Activated naive CD8-positive, alpha-beta T cell treated with anti-CD3 and anti-CD28 coated beads, Interleukin-2, amount 50 U/mL, for 24 hours (primary cell): Measurements from ENCODE around the gene CIDEC.

Source experiments
- ATAC-seq: fragments of 150-1000 bp; cut with Tn5 transposase; one replicate; pipeline ENCODE4 v1.10.0; 2021
- DNase-seq: peaks from one replicate; pipeline ENCODE4 v3.0.0; 2021
- H3K27ac Mint-ChIP-seq: one replicate; pipeline ENCODE4 v1.8.0; 2021; ENCODE audit warnings: mild to moderate bottlenecking, mixed read lengths
- H3K27me3 Mint-ChIP-seq: one replicate; pipeline ENCODE4 v1.8.0; 2021; ENCODE audit warnings: mixed read lengths
- H3K36me3 Mint-ChIP-seq: one replicate; pipeline ENCODE4 v1.8.0; 2021; ENCODE audit warnings: low read depth, mixed read lengths
- H3K4me1 Mint-ChIP-seq: one replicate; pipeline ENCODE4 v1.8.0; 2021; ENCODE audit warnings: mixed read lengths
- H3K4me3 Mint-ChIP-seq: one replicate; pipeline ENCODE4 v1.8.0; 2021; ENCODE audit warnings: mild to moderate bottlenecking, moderate library complexity, mixed read lengths
- H3K9me3 Mint-ChIP-seq: one replicate; pipeline ENCODE4 v1.8.0; 2021; ENCODE audit warnings: mixed read lengths

Gene CIDEC, protein sequence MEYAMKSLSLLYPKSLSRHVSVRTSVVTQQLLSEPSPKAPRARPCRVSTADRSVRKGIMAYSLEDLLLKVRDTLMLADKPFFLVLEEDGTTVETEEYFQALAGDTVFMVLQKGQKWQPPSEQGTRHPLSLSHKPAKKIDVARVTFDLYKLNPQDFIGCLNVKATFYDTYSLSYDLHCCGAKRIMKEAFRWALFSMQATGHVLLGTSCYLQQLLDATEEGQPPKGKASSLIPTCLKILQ

DNA sequence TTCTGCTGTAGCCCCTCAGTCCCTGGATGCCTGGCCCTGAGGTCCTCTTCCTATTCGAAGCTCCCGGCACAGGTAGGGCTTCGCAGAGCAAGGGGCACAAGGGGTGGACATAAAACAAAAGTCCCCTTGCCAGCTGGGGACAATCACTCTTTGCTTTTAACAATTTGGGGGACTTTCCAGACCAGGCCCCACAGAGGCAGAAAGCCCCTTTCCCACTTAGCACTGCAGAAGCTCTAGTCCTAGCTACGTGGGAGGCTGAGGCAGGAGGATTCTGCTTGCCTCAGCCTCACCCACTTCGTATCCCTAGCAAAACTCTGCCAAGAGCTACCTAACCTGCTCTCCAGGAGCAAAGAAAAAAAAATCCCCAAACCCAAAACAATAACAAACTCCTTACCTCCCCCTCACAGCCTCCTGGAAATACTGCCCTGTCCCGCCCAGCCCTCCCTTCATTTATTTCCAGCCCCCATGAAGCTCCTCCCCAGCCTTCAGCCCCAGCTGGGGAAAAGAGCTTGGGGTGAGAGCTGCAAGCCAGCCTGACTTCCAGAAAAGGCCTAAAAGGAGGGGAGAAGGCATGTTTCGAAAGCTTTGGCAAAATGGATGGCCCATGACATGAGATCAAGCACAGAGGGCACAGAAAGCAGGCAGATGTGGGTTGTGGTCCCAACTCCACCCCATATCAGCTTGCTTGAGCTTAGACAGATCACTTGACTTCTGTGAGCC, at the start of gene CIDEC:
CIDEC (minus strand) TSS at position 424 of the 720 bp plus-strand sequence. CDS start 1,767 bp downstream, outside the sequence.
- Mint-ChIP-seq H3K4me3 (no peak within 1 kb of the TSS), H3K27ac (no peak within 1 kb of the TSS), H3K27me3 (no peaks in the 10 kb centered on the region), H3K9me3 (no peaks in the 10 kb centered on the region), H3K4me1 (no peaks in the 10 kb centered on the region), H3K36me3 (no peaks in the 10 kb centered on the region)
- no peak for ATAC-seq
- DNase-seq = no peak

DNA sequence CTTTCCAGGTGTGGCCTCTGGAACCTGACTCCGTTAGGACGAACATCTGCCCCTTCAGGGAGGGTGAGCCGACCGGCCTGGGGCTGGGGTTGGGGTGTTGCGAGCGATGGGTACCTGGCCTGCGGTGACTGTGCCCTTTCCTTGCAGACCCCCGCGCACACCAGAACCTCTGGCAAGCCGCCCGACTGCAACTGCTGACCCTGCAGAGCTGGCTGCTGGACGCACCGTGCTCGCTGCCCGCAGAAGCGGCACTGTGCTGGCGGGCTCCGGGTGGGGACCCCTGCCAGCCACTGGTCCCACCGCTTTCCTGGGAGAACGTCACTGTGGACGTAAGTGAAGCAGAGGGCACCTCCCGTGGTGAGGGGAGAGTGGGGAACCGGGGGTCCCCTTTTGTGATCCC, 48.1 kb upstream of the CIDEC start:
- Mint-ChIP-seq H3K4me1 (peaks cover 12% of the 10 kb centered on the region), H3K27ac (no peak overlapping the region), H3K4me3 (no peak overlapping the region), H3K36me3 (no peaks in the 10 kb centered on the region), H3K9me3 (no peaks in the 10 kb centered on the region), H3K27me3 (peaks cover 2% of the 10 kb centered on the region)
- DNase-seq = no peak
- ATAC-seq = no peak

DNA sequence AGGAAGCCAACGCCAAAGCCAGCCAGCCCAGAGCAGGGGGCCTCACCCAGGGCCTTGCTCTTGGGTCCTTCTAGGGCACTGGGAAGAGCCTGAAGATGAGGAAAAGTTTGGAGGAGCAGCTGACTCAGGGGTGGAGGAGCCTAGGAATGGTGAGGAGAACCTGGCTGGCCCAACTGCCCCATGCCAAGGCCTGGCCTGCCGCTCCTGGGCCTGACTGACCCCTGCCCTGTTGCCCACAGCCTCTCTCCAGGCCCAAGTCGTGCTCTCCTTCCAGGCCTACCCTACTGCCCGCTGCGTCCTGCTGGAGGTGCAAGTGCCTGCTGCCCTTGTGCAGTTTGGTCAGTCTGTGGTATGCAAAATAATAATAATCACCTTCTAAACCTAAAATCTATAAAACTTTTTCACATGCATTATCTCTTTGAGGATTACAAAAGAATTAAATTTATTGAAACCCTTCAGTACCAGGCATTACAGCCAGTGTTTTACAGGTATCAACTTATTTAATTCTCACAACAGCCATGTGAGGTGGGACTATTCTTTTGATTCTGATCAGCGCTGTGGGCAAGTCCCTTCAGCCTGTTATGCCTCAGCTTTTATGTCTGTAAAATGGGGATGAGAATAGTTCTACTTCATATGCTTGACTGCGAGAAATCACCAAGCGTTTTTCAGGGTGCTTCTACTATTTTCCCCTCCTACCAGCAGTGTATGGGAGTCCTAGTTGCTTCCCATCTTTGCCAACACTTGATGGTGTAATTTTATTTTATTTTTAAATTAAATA, 38.4 kb upstream of the CIDEC start:
- Mint-ChIP-seq H3K4me1 (peaks cover 12% of the 10 kb centered on the region), H3K4me3 (no peak overlapping the region)

DNA sequence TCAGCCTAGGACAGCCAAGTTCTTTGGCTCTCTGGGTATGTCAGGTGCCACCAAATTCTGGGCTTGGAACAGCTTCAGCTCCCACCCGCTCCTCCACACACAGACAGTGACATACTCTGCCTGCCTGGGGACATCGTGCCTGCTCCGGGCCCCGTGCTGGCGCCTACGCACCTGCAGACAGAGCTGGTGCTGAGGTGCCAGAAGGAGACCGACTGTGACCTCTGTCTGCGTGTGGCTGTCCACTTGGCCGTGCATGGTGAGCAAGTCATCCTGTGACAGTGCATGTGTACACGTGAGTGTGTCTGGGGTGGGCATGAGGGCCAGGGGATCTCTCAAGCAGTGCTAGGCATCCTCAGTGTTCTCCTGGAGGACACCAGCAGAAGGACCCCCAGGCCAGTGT, 37.8 kb upstream of the CIDEC start:
- Mint-ChIP-seq H3K27me3 (peaks cover 3% of the 10 kb centered on the region), H3K27ac (no peak overlapping the region), H3K4me3 (no peak overlapping the region), H3K36me3 (no peaks in the 10 kb centered on the region), H3K9me3 (no peaks in the 10 kb centered on the region), H3K4me1 (peaks cover 12% of the 10 kb centered on the region)
- no peak for ATAC-seq
- DNase-seq = no peak

More for the DNA sequence above, 38.4 kb upstream of the CIDEC start:
- no peaks in the 10 kb centered on the region for H3K36me3 Mint-ChIP-seq
- H3K9me3 Mint-ChIP-seq = no peaks in the 10 kb centered on the region
- no peak for DNase-seq
- ATAC-seq = no peak
- peaks cover 2% of the 10 kb centered on the region for H3K27me3 Mint-ChIP-seq
- H3K27ac Mint-ChIP-seq = no peak overlapping the region

DNA sequence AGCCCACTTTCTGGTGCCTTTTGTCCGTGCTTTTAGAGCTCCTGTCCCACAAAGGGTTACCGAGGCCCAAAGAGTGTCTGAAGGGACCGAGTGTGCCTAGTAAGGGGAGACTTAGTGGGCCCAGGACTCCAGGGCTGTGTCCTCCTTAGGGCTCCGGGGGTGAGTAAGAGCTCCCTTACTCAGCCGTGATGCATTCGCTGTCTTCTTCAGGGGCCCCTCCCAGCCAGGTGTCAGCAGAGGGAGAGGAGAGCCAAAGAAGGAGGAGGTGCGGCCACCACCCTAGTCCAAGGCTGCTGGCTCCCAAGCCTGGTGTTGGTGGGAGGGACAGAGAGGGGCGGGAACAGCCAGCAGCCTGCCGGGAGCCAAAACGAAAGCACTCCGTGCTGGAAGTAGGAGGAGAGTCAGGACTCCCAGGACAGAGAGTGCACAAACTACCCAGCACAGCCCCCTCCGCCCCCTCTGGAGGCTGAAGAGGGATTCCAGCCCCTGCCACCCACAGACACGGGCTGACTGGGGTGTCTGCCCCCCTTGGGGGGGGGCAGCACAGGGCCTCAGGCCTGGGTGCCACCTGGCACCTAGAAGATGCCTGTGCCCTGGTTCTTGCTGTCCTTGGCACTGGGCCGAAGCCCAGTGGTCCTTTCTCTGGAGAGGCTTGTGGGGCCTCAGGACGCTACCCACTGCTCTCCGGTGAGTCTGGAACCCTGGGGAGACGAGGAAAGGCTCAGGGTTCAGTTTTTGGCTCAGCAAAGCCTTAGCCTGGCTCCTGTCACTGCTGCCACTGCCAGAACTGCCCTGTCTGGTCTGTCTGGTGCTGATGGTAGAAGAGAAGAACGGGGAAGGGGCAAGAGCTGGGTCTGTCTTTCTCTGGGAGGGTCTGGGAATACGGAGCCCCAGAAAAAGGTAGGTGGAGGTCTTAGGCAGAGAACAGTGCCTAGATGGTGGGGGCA, 37.0 kb upstream of the CIDEC start, which contains the start of gene IL17RC:
IL17RC (plus strand) TSS at position 365 of the 947 bp plus-strand sequence; CDS start at position 583, 218 bp downstream.
- H3K9me3 Mint-ChIP-seq = no peaks in the 10 kb centered on the region
- no peaks in the 10 kb centered on the region for H3K36me3 Mint-ChIP-seq
- peak within 1 kb of the TSS; percentile 68 for H3K4me3 Mint-ChIP-seq
- DNase-seq = peak; percentile 53
- peak; percentile 76 for ATAC-seq
- H3K4me1 Mint-ChIP-seq = peaks cover 18% of the 10 kb centered on the region
- peak within 1 kb of the TSS; percentile 59 for H3K27ac Mint-ChIP-seq
- peaks cover 3% of the 10 kb centered on the region for H3K27me3 Mint-ChIP-seq

DNA sequence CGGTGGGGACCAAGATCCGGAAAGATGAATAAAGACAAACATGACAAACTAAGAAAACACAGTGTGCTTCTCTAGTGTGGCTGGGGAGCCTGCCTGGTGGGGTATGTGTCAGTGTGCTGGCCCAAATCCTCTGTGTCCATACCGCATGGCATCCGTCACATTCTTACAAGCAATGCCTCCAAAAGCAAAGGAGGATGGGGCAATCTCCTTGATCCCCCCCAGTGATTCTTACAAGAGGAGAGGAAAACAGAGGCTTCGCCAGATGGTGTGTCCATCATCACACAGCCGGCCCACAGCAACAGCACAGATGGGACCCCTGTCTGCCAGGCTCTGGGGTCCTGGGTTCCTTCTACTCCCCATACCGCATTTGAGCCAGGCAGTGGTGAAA, 36.3 kb upstream of the CIDEC start:
- no peak for DNase-seq
- Mint-ChIP-seq H3K9me3 (no peaks in the 10 kb centered on the region), H3K27ac (peak overlapping the region; percentile 18), H3K4me1 (peaks cover 19% of the 10 kb centered on the region), H3K27me3 (peaks cover 3% of the 10 kb centered on the region), H3K36me3 (no peaks in the 10 kb centered on the region), H3K4me3 (peak overlapping the region; percentile 38)
- ATAC-seq = no peak

DNA sequence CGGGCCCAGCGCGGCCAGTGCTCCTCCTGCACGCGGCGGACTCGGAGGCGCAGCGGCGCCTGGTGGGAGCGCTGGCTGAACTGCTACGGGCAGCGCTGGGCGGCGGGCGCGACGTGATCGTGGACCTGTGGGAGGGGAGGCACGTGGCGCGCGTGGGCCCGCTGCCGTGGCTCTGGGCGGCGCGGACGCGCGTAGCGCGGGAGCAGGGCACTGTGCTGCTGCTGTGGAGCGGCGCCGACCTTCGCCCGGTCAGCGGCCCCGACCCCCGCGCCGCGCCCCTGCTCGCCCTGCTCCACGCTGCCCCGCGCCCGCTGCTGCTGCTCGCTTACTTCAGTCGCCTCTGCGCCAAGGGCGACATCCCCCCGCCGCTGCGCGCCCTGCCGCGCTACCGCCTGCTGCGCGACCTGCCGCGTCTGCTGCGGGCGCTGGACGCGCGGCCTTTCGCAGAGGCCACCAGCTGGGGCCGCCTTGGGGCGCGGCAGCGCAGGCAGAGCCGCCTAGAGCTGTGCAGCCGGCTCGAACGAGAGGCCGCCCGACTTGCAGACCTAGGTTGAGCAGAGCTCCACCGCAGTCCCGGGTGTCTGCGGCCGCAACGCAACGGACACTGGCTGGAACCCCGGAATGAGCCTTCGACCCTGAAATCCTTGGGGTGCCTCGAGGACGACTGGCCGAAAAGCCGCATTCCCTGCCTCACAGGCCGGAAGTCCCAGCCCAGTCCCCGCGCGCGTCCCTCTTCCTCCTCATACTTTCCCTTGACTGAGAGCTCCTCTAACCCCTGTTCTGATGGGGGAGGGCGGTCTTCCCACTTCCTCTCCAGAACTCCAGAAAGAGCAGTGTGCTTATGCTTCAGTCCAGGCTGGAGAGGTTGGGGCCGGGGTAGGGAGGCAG, 35.4 kb upstream of the CIDEC start:
- DNase-seq (peak; percentile 47), ATAC-seq (peak; percentile 55)
- H3K27ac Mint-ChIP-seq = peak overlapping the region; percentile 59
- H3K27me3 Mint-ChIP-seq = peaks cover 3% of the 10 kb centered on the region
- H3K4me3 Mint-ChIP-seq = peak overlapping the region; percentile 68
- no peaks in the 10 kb centered on the region for H3K9me3 Mint-ChIP-seq
- H3K36me3 Mint-ChIP-seq = no peaks in the 10 kb centered on the region
- H3K4me1 Mint-ChIP-seq = peaks cover 19% of the 10 kb centered on the region

DNA sequence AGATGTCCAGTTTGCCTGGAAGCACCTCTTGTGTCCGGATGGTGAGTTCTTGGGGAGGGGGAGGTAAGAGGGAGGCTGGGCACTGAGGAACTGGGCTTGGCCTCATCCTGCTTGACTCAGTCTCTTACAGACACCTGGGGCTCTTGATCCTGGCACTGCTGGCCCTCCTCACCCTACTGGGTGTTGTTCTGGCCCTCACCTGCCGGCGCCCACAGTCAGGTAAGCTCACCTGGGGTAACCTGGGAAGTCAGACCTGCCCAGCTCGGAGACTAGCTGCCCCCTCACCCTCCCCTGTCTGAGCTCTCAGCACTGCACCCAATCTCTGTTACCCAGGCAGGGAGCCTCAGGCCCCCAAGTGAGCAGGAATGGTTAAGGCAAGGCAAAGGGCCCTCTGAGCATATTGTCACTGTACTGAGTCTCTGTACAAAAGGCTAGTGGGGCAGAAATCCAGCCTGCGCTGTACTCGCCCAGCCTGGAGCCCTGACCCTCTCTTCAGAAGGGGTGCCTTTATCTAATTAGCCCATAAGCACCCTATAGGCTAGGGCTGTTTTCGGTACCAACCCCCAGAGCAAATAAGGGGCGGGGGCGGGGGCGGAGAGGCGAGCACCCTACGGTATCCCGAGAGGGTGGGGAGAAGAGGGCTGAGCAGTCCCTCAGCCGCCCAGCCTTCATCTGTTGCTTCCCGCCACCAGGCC, 34.7 kb upstream of the CIDEC start:
- peaks cover 5% of the 10 kb centered on the region for H3K27me3 Mint-ChIP-seq
- no peak for DNase-seq
- no peaks in the 10 kb centered on the region for H3K36me3 Mint-ChIP-seq
- H3K9me3 Mint-ChIP-seq = no peaks in the 10 kb centered on the region
- no peak for ATAC-seq
- no peak overlapping the region for H3K4me3 Mint-ChIP-seq
- H3K4me1 Mint-ChIP-seq = peaks cover 20% of the 10 kb centered on the region
- no peak overlapping the region for H3K27ac Mint-ChIP-seq

DNA sequence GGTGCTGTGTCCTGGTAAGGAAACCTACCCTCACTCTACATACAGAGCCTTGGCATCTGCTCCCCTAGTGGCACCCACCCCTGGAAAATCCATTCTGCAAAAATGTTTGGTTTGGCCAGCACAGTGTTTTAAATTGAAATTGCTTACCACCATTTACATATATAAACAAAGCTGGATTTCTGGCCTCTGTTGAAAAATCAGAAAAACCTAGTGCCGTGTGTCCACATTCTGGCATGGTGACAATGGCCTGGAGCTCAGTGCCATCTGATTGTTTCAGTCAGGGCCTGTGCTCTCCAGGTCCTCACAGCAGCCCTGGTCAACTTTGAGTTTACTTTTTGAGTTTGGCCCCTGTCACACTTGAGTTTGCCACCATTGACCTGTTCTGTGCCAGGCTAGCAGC, 34.0 kb upstream of the CIDEC start:
- DNase-seq (no peak), ATAC-seq (no peak)
- Mint-ChIP-seq H3K36me3 (no peaks in the 10 kb centered on the region), H3K27ac (no peak overlapping the region), H3K4me1 (peaks cover 27% of the 10 kb centered on the region), H3K4me3 (no peak overlapping the region), H3K9me3 (no peaks in the 10 kb centered on the region), H3K27me3 (peaks cover 6% of the 10 kb centered on the region)

DNA sequence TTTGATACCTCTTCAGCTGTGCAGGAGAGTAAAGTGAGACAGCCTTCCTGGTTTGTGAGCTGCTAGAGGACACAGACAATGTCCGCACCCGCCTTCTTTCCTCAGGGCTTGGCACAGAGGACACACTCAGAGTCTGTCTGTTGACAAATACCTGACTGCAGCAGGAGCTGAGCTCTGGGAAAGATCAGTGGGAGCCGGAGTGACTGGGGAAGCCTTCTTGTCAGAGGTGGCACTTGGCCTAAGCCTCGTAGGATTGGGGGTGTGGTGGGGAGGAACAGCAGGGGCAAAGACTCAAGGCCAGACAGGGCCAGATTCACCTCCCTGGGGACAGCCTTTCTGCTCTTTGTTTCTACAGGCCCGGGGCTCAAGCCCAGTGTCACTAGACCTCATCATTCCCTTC, 33.5 kb upstream of the CIDEC start:
- DNase-seq = no peak
- H3K4me3 Mint-ChIP-seq = no peak overlapping the region
- H3K9me3 Mint-ChIP-seq = no peaks in the 10 kb centered on the region
- peaks cover 6% of the 10 kb centered on the region for H3K27me3 Mint-ChIP-seq
- no peaks in the 10 kb centered on the region for H3K36me3 Mint-ChIP-seq
- no peak for ATAC-seq
- no peak overlapping the region for H3K27ac Mint-ChIP-seq
- peaks cover 27% of the 10 kb centered on the region for H3K4me1 Mint-ChIP-seq

DNA sequence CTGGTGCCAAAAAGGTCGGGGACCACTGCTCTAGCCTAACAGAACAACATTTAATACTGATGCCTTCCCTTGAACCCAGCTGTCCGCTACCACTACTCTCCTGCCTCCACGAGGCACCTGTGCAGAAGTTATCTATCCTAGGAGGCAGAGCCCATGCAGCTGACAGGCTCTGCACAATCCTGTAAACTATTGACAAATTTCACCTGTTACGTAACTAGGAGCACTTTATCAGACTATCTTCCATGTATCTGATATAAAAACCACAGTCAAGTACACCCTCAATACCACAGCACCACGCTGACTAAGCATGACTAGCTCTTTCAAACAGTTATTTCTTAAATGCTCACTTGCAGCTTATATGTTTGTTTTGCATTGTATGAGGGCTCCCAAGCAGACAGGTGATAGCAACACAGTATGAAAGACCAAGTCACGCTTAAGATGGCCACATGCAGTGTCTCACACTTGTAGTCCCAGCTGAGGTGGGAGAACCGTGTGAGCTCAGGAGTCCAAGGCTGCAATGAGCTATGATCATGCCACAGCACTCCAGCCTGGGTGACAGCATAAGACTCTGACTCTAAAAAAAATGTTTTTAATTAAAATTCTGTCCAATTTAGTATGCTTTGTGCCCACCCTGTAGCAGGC, 32.4 kb upstream of the CIDEC start:
- Mint-ChIP-seq H3K27ac (no peak overlapping the region), H3K9me3 (no peaks in the 10 kb centered on the region), H3K27me3 (peaks cover 6% of the 10 kb centered on the region), H3K4me1 (peaks cover 27% of the 10 kb centered on the region), H3K4me3 (no peak overlapping the region), H3K36me3 (no peaks in the 10 kb centered on the region)
- ATAC-seq (no peak), DNase-seq (no peak)

DNA sequence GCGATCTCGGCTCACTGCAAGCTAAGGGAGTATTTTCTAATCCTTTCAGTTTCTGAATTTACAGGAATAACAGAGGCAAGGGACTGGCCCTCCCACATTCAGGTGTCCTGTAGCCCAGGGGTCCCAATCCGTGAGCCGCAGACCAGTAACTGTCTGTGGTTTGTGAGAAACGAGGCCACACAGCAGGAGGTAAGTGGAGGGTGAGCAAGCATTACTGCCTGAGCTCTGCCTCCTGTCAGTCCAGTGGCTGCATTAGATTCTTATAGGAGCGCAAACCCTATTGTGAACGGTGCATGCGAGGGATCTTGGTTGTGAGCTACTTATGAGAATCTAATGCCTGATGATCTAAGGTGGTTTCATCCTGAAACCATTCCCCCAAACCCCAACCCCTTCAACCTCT, 31.8 kb upstream of the CIDEC start:
- Mint-ChIP-seq H3K4me1 (peaks cover 27% of the 10 kb centered on the region), H3K27me3 (peaks cover 6% of the 10 kb centered on the region), H3K9me3 (no peaks in the 10 kb centered on the region), H3K27ac (no peak overlapping the region), H3K4me3 (no peak overlapping the region), H3K36me3 (no peaks in the 10 kb centered on the region)
- no peak for DNase-seq
- no peak for ATAC-seq
